Esophagus mucosa (tissue), 1 donor: ENCODE data around the gene VSIG8. TPM values are rescaled to one million over a fixed set of nuclear protein-coding genes. Genes with fewer than 3 reads are reported as not detected.
A peak's percentile ranks its signal among the peaks of the same experiment; 100 is the strongest.

Experiments used
- ATAC-seq: fragments of 200-7000 bp; cut with Tn5 transposase; one replicate; pipeline ENCODE4 v1.9.1; 2020
- total RNA-seq: library from RNA; stranded (reverse); gene quantifications from one replicate; pipeline ENCODE4 v1.2.4, GENCODE V29; 2023
- donor health status: DM: yes; HTN: yes; CAD: no.

VSIG8 gene
- total RNA-seq, 1 donor from 2014 or later = 1.2 TPM

DNA sequence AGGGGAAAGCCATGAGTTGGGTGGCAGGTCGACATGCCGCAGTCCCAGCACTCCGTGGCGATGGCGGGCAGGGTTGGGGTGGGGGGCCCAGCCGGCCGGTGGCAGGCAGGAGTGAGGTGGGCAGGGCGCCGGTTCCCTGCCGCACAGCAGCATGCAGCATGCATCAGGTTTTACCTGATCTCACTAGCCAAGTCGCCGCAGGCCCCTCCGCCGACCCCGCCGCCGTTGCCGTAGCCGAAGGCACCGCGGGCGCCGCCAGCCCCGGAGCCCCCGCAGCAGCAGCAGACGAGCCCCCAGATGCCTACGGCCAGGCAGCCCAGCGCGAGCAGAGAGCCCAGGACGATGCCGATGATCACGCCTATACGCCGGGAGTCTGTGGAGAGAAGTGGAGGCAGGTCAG, 6.7 kb downstream of the VSIG8 start:
- ATAC-seq = no peak

DNA sequence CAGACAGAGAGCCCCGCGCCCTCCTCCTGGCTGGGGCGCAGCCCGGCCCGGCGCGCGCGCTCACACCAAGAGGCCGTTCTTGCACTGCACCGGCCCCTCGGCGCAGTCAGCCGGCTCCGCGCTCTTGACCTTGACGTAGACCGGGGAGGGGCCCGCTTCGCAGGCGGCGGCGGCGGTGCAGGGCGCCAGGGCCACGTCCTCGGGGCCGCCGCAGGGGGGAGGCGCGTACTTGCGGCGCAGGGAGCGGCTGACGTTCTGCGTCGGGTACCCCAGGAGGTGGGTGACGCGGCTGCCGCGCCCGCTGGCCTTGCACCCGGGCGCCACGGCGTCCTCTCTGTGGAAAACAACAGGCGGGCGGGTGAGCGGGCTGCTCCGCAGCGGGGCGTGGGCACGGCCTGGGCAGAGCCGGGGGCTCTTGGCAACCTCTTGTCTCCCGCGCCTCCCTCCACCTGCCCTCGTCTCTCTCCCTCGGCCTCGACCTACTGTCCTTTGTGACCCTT, 7.7 kb downstream of the VSIG8 start:
- ATAC-seq = peak; percentile 89

DNA sequence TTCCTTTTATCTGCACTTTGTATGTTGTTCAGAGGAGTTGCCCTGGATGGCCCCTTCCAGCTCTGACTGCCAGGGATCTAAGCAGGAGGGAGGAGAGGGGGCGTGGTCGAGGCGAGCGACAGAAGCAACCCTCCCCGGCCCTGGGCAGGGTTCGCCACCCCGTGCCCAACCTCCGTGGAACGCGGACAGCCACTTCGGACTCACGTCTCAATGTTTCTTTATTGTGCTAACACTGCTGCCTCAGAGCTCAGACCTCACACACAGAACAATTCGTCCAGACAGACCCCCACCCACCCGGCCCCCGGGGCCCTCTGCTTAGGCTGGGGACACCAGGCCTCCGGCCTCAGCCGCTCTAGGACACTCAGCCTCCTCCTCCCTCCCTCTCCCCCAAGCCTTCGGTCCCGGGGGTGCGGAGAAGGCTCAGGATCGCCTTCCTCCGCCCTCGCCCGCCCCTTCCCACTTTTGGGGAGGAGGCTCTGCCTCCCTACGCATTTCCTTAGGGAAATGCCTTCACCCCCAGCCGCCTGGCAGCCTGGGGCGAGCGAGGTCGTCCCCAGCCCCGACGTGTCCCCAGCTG, 8.3 kb downstream of the VSIG8 start:
- ATAC-seq = peak; percentile 57

DNA sequence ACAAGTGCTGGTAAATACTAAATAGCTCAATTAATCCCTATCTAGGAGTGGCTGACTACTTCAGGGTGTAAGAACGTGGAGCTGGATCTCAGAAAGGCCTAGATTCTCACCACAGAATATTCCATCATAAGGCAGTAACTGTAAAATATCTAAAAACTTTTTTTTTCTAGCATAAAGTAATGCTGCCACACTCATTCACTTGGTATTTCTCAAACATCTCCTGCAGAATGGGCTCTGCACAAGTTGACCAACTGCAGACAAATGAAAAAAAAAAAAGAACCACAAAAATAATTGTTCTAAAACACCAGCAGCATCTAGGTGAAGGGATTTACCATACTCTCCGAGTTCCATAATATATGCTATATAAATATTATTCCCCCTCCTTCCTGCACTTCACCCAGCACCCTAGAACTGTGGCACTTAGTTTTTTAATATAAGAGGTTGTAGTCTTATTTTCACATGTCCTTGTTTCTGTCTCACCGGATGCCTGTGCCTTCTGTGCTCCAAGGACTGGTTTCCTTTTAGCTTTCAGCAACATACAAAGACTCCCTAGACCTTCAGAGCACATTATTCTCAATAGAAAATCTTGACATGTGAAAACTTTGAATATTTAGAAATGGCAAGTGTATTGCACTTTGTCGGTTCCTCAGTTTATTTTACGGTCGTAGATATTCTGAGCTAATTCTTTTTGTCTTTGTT, 8.9 kb downstream of the VSIG8 start:
- ATAC-seq = no peak

DNA sequence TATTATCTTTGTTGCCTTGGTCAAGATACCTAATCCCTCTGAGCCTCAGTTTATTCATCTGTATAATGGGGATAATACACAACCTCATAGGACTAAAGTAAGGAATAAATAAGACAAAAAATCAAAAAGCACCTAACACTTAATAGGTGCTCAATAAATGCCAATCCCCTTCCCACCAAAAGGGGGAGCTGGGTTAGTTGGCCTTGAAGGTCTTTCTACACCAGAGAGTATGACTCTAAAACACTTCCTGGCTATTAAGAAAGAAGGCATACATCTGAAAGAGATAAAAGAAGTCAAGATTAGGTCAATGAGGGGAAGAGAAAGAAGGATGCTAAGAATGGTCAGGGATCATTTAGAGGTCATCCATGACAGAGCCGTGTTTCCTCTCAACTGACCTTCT, 11.1 kb downstream of the VSIG8 start:
- no peak for ATAC-seq

DNA sequence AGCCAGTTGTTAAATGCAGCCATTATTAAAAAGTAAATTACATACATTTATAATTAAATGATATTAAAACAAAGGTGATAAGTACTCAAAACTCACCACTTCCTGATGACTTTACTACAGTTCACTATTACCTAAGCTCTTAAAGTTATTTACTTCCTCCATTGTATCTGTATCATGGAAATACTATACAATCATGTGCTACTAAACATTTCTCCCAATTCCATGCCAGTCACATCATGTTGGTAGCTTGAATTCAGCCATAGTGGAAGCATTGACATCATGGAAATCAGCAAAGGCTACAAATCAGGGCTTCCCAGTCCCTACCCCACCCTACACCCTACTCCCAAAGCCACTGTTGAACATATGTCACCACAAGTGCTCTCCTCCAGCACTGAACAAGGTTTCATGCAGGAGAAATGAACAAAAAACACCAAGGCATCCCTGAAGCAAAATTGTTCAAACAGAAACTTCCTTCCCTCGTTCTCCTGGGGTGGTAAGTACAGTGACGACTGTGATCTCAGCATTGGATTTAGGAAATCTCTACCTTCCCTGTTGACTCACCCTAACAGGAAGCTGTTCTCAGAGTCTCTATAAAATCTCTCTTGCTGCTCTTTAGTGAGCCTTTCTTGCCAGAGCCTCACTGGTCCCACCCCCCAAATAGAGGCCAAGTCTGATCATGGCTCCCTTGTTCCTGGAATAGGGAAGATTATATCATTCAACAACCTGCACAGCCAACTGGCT, 12.7 kb downstream of the VSIG8 start:
- ATAC-seq = peak; percentile 35

DNA sequence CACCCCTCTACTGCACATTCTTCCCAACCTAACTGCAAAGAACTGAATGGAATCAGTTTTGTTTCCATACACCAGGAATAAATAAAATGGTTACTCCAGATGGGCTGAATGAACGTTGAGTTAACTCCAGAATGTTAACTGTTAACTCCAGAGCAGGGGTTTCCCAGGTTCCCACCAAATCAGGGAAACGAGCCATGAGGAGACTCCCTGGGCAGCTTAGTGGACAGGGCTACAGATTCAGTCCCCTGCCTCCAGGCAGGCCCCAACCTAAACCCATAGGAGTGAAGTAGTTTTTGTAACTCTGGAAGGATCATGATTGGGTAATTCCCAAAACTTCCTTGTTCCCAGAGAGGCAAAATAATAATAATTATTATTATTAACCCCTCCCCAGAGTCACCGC, 14.1 kb downstream of the VSIG8 start:
- no peak for ATAC-seq

DNA sequence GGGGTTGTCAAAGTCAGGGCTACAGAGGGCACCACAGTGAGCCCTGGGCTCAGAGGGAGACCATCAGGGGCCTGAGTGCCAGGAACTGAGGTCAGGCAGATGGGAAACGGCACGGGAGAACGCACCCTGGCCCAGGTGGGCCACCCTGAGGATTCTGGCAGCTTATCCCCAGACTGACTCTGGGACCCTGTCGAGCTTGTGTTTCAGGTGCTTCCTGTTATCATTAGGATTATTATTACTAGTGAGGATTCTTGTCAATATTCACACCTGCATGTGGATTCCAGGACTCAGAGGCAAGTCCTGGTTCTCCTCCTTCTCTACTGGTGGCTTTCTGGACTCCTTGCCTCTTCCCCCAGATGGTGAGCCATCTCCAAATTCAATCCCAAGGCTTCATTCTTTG, 15.2 kb downstream of the VSIG8 start:
- ATAC-seq = no peak

DNA sequence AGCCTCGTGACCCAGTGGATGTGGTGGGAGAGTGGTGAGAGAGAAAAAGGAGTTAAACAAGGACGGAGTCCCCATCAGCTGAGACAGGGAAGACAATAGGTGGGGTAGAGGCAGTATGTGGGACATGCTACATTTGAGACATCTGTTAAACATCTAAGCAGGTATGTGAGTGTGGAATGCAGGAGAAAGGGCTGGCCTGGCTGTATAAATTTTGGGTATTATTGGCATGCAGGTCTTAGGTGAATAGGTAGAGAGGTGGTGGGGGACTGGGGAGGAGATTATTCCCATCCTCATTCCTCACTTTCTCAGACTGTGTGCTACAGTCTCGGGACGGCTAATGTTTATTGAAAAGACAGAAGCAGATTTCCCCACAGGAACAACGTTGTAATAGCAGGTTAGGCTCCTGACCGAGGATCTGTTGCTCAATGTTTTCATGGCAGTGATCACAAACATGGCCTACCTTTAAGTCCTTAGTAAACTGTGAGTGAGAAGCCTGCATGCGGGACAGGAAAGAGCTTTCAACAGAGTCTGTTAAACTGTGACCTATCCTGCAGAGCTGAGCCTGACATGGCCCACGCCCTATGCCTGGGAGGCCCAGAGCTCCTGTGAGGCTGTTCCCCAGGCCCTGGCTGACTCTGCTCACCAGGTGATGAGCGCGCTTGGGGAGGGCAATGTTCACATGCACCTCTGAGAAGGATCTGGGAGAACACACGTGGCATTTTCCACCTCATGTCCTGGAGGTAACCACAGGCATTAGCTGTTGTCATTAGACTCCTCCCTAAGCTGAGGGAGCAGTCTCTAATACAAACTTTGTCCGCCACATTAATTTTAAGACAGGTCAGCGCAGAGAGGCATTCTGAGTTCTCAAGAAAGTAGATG, 16.5 kb downstream of the VSIG8 start:
- peak; percentile 86 for ATAC-seq

DNA sequence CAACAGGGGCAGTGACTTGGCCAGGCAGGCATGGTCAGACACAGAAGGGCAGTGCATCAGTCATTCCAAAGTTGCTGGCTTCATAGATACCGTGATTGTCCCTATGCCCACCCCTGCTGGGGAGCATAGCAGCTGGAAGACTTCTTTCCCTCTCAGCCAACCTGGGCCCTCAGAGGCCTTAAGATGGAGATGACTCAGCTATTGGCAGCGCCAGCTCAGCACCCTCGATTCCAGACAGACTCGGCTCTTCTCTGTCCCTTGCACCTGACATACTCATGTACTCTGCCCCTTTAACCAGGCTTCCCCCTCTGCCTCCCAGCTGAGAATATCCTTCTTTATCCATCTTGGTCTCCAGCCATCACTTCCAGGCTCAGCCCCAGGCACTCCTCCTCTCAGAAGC, 19.0 kb downstream of the VSIG8 start:
- no peak for ATAC-seq

DNA sequence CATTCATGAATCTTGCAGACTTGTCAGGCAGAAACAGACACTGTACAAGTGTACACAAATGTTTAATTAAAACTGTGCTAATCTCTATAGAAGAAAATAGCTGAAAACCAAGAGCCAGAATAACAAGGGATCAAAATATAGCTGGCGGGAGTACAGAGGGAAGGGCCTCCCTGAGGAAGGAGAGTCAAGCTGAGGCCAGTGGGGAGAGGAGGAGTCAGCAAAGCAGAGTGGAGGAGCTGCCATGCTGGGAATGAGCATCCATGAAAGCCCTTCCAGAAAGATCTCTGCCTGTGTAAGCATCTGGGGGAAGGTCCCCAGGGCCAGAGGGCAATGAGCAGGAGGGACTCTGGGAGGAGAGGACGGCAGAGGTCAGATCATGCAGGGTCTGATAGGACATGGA, 20.7 kb downstream of the VSIG8 start:
- ATAC-seq = no peak

DNA sequence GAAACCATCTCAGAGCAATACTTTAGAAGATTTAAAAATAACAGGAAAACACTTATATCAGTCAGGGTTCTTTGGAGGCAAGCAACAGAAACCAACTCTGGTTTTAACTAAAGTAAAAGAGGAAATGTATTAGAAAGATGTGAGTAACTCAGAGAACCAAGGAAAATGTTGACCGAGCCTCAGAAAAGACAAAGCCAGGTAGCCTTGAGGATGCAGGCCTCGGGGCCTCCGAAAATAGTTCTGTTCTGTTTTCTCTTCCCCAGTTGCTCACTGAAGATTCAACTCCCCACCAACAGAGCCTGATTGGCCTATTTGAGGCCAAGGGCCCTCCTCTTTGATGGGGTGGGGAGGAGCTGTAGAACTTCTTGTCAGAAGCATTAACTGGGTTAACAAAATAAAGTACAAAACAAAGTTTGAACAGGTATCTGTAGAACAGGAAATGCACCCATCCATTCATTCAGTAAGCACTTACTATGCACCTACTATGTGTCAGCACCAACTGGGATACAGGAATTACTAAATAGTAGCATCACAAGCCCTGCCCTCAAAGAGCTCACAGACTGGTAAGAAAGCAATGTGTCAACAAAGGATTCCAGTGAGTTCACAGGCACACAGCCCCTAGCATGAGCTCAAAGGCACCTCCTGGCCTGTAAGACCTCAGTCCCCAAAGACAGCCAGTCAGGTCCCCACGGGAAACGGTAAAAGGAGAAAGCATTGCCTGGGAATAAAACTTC, 23.2 kb downstream of the VSIG8 start:
- ATAC-seq = no peak

DNA sequence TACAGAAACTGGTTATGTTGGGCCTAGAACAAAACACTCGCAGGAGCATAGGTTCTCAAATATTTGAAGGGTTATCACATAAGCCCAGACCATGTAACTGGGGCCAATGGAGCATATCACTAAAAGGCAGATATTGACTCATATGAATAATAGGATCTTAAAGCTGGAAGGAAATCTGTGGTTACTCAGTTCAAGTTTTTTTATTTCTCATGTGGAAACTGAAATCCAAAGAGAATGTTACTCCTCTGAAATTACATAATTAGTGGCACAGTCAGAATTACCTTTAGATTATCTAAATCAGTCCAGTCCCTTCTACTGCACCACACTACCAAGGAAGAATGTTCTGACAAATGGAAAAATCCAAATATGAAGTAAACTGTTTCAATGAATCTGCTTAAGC, 23.7 kb downstream of the VSIG8 start:
- no peak for ATAC-seq

DNA sequence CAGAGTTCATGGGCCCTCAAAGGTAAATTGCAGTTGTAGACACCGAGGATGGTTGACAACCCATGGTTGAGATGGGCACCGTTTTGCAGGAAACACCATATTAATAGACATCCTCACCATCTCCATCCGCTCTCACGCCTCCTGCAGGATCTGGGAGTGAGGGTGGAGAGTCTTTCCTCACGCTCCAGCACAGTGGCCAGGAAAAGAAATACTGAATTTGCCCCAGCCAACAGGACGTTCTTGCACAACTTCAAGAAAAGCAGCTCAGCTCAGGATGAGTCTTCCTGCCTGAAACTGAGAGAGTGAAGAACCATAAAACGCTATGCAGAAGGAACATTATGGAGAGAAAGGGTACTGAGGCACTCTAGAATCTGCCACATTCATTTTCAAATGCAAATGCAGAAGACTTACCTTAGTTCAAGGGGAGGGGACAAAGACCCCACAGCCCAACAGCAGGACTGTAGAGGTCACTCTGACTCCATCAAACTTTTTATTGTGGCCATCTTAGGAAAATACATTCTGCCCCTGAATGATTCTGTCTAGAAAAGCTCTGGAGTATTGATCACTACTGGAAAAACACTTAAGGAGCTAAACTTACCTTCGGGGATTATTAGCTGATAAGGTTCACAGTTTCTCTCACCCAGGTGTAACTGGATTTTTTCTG, 26.5 kb downstream of the VSIG8 start:
- ATAC-seq = no peak

DNA sequence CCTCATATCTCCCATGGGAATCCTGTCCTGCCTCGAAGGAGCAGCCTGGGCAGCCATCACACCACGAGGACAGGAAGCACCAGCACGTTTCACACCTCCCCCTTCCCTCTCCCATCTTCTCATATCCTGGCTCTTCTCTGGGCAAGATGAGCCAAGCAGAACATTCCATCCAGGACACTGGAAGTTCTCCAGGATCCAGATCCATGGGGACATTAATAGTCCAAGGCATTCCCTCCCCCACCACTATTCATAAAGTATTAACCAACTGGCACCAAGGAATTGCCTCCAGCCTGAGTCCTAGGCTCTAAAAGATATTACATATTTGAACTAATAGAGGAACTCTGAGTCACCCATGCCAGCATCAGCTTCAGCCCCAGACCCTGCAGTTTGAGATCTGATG, 27.1 kb downstream of the VSIG8 start:
- no peak for ATAC-seq

DNA sequence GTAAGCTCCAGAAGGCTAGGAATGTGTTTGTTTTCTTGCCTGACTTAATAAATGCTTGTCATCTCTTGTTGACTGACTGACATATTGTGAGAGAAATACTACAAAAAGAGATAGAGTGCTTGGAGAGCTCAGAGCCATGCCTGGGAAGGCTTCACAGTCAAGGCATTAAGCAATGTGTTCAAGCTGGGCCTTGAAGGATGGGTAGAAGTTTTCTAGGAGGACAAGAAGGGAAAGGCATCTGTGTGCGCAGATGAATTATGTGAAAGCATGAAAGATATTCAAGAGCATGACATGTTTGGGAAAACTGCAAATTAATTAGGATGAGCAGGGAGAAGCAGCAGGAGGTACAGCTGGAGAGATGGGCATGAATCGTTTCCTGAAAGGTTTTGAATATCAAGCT, 30.1 kb downstream of the VSIG8 start:
- no peak for ATAC-seq

DNA sequence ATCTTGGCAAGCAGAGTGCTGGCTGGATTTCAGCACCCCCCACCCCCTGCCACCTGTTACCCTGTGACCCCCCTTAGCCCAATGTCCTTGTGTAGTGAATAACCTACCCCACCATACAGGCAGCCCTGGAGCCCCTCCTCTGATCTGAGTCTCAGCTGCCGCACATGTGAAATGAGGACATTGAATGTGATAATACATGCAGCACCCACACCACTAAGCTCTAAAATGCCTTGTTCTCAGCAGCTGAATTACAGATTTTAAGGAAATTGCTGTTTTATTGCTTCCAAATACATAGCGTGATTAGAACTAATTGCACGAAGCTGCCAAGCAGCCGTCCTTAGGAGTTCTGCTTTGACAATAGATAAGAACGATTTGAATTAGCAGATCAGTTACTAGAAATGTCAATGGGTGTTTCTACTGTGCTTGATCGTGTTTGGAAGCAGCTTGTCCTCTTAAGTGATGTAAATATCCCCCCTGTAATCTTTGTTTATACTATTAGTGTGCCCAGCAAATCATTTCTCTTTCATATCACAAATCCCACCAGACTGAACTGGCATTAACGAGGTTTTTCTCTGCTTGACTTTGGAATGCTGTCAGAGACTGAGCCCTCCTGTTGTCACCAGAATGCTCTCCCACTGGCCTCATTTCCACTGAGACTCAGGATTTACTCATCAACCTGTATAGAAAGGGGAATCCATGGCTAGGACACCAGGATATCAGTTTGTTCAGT, 30.9 kb downstream of the VSIG8 start:
- no peak for ATAC-seq

DNA sequence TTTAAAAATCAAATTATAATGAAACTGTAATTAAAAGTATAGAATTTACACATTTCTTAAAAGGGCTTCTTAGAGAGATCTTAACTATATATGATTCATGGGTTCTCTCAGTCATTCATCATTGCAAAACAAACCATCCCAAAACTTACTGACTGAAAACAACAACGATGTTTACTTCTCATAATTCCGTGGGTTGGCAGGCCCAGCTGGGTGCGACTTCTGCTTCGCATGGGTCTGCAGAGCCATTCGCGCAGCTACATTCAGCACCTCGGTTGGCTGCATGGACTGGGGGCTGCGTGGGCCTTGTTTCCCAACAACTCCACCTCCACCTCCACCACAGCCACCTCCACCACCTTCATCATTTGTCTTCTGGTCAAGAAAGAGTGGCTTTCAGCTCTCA, 31.7 kb downstream of the VSIG8 start:
- ATAC-seq = no peak

DNA sequence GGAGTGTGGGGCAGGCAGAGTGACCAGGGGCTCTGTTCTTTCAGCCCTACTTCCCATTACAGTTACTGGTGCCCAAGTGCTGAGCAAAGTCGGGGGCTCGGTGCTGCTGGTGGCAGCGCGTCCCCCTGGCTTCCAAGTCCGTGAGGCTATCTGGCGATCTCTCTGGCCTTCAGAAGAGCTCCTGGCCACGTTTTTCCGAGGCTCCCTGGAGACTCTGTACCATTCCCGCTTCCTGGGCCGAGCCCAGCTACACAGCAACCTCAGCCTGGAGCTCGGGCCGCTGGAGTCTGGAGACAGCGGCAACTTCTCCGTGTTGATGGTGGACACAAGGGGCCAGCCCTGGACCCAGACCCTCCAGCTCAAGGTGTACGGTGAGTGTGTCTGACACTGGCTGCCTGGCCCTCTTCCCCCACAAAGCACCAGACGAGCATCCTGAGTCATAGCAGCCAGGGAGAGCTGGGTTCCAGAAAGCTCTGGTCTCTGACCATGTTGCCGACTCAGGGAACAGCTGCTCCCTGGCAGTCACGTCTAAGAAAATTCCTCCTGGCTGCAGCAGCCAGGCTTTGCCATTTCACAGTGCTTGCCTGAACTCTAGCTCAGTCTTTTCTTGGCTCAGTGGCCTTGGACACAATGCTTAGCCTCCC, 32.5 kb downstream of the VSIG8 start:
- ATAC-seq = no peak

DNA sequence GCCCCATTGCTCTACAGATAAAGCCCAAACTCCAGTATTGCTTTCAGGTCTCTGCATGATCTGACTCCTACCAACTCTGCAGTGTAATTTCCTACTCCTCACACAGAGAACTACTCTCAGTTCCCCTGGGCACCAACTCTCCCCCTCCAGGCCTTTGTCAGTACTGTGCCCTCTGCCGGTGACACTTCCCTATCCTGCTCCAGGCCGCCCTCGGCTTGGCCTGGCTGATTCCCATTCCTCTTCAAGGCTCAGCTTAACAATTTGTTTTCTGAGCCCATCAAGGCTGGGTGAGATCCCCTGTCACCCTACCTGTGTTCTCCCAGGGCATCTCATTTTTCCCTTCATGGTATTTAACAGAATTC, 33.2 kb downstream of the VSIG8 start:
- ATAC-seq = peak; percentile 31
